ENCODE measurements around the gene ITPKC. TPM values are rescaled to one million over a fixed set of nuclear protein-coding genes. Genes with fewer than 3 reads are reported as not detected.
"Not testable (repeated sequence)": the region's sequence is repeated elsewhere in the genome, so short reads cannot be mapped to it uniquely, and the experiment has no call there.

Gene ITPKC
- total RNA-seq, 2 donors from 2014 or later: 15.8 to 22.0 TPM

- no peak for DNase-seq
- no peak overlapping the region for H3K27ac ChIP-seq
- intact Hi-C loops (cut with DNase I): no loop called here
- peaks cover 3% of the 10 kb centered on the region for H3K4me1 ChIP-seq
- H3K9ac ChIP-seq (ENCODE audit: low read depth in 2 of 2, low read length in 2 of 2): no peak overlapping the region
- H3K4me3 ChIP-seq: no peak overlapping the region
- no peaks in the 10 kb centered on the region for H3K36me3 ChIP-seq
- H3K27me3 ChIP-seq: no peaks in the 10 kb centered on the region
- no peaks in the 10 kb centered on the region for H3K9me3 ChIP-seq
- no peak for TF ChIP-seq CTCF (IDR thresholded peaks at IDR 0.05)
Observed at GRCh38 chr19:40780582-40780981, 63.7 kb downstream of the ITPKC start.

- intact Hi-C loops (cut with DNase I): no loop called here
- no peak for DNase-seq
- TF ChIP-seq CTCF (IDR thresholded peaks at IDR 0.05): no peak
- H3K9me3 ChIP-seq: no peaks in the 10 kb centered on the region
- no peaks in the 10 kb centered on the region for H3K36me3 ChIP-seq
- H3K27me3 ChIP-seq: no peaks in the 10 kb centered on the region
- no peak overlapping the region for H3K27ac ChIP-seq
- peaks cover 3% of the 10 kb centered on the region for H3K4me1 ChIP-seq
- no peak overlapping the region for H3K4me3 ChIP-seq
- no peak overlapping the region for H3K9ac ChIP-seq (ENCODE audit: low read depth in 2 of 2, low read length in 2 of 2)
Observed at GRCh38 chr19:40781140-40781539, 64.2 kb downstream of the ITPKC start.

- H3K9ac ChIP-seq (ENCODE audit: low read depth in 2 of 2, low read length in 2 of 2): no peak overlapping the region
- H3K4me3 ChIP-seq: no peak overlapping the region
- no peaks in the 10 kb centered on the region for H3K36me3 ChIP-seq
- H3K27me3 ChIP-seq: no peaks in the 10 kb centered on the region
- H3K27ac ChIP-seq: no peak overlapping the region
- intact Hi-C loops (cut with DNase I): no loop called here
- H3K4me1 ChIP-seq: no peaks in the 10 kb centered on the region
- DNase-seq: no peak
- no peaks in the 10 kb centered on the region for H3K9me3 ChIP-seq
- no peak for TF ChIP-seq CTCF (IDR thresholded peaks at IDR 0.05)
Observed at GRCh38 chr19:40783711-40784110, 66.8 kb downstream of the ITPKC start.

- H3K4me3 ChIP-seq; H3K27ac ChIP-seq; H3K4me1 ChIP-seq; H3K9ac ChIP-seq (ENCODE audit: low read depth in 2 of 2, low read length in 2 of 2); DNase-seq; H3K27me3 ChIP-seq; H3K9me3 ChIP-seq; intact Hi-C loops (cut with DNase I); H3K36me3 ChIP-seq: not testable (repeated sequence)
Observed at GRCh38 chr19:40784146-40784545, 67.2 kb downstream of the ITPKC start.

- Histone ChIP-seq H3K9ac (ENCODE audit: low read depth in 2 of 2, low read length in 2 of 2) (no peak overlapping the region), H3K27ac (no peak overlapping the region), H3K4me1 (no peaks in the 10 kb centered on the region), H3K27me3 (no peaks in the 10 kb centered on the region), H3K36me3 (no peaks in the 10 kb centered on the region), H3K4me3 (no peak overlapping the region), H3K9me3 (no peaks in the 10 kb centered on the region)
- no peak for DNase-seq
- no peak for TF ChIP-seq CTCF (IDR thresholded peaks at IDR 0.05)
- intact Hi-C loops (cut with DNase I): no loop called here
Observed at GRCh38 chr19:40785526-40785925, 68.6 kb downstream of the ITPKC start.

- Histone ChIP-seq H3K27me3 (no peaks in the 10 kb centered on the region), H3K4me1 (no peaks in the 10 kb centered on the region), H3K9me3 (no peaks in the 10 kb centered on the region), H3K9ac (ENCODE audit: low read depth in 2 of 2, low read length in 2 of 2) (no peak overlapping the region), H3K27ac (no peak overlapping the region), H3K36me3 (no peaks in the 10 kb centered on the region), H3K4me3 (no peak overlapping the region)
- intact Hi-C loops (cut with DNase I): no loop called here
- no peak for DNase-seq
- TF ChIP-seq CTCF (IDR thresholded peaks at IDR 0.05): no peak
Observed at GRCh38 chr19:40786060-40787037, 69.4 kb downstream of the ITPKC start.
